ENCODE results near the gene TMEM163.
"Not testable (repeated sequence)": the region's sequence is repeated elsewhere in the genome, so short reads cannot be mapped to it uniquely, and the experiment has no call there.

TMEM163 gene

GRCh38 chr2:134581877-134582546 is 136.8 kb downstream of the TMEM163 start:
- DNase-seq (ENCODE audit: low spot score), result no peak

GRCh38 chr2:134578316-134578715 is 140.5 kb downstream of the TMEM163 start:
- no peak for DNase-seq (ENCODE audit: low spot score)

GRCh38 chr2:134576478-134576877 is 142.3 kb downstream of the TMEM163 start:
- no peak for DNase-seq (ENCODE audit: low spot score)

GRCh38 chr2:134575888-134576287 is 142.9 kb downstream of the TMEM163 start:
- DNase-seq (ENCODE audit: low spot score), result no peak

- DNase-seq (ENCODE audit: low spot score), result no peak
Measured at GRCh38 chr2:134574611-134575330, 144.0 kb downstream of the TMEM163 start.

- DNase-seq (ENCODE audit: low spot score), result no peak
Measured at GRCh38 chr2:134573724-134574123, 145.1 kb downstream of the TMEM163 start.

- no peak for DNase-seq (ENCODE audit: low spot score)
Measured at GRCh38 chr2:134573085-134573370, 145.8 kb downstream of the TMEM163 start.

- DNase-seq (ENCODE audit: low spot score), result no peak
Measured at GRCh38 chr2:134572314-134573084, 146.3 kb downstream of the TMEM163 start.

GRCh38 chr2:134570676-134571075 is 148.1 kb downstream of the TMEM163 start:
- no peak for DNase-seq (ENCODE audit: low spot score)

GRCh38 chr2:134568413-134568812 is 150.4 kb downstream of the TMEM163 start:
- DNase-seq (ENCODE audit: low spot score), result no peak

- DNase-seq (ENCODE audit: low spot score), result no peak
Measured at GRCh38 chr2:134567666-134568065, 151.1 kb downstream of the TMEM163 start.

- not testable (repeated sequence) for DNase-seq (ENCODE audit: low spot score)
Measured at GRCh38 chr2:134564955-134565354, 153.8 kb downstream of the TMEM163 start.

- no peak for DNase-seq (ENCODE audit: low spot score)
Measured at GRCh38 chr2:134564549-134564948, 154.3 kb downstream of the TMEM163 start.

GRCh38 chr2:134558208-134558830 is 160.5 kb downstream of the TMEM163 start:
- no peak for DNase-seq (ENCODE audit: low spot score)

- no peak for DNase-seq (ENCODE audit: low spot score)
Measured at GRCh38 chr2:134555411-134555810, 163.4 kb downstream of the TMEM163 start.

GRCh38 chr2:134553657-134554056 is 165.1 kb downstream of the TMEM163 start:
- DNase-seq (ENCODE audit: low spot score), result no peak

- no peak for DNase-seq (ENCODE audit: low spot score)
Measured at GRCh38 chr2:134550566-134551164, 168.1 kb downstream of the TMEM163 start.

- no peak for DNase-seq (ENCODE audit: low spot score)
Measured at GRCh38 chr2:134549104-134549503, 169.7 kb downstream of the TMEM163 start.

GRCh38 chr2:134540990-134541389 is 177.8 kb downstream of the TMEM163 start:
- DNase-seq (ENCODE audit: low spot score), result no peak

- no peak for DNase-seq (ENCODE audit: low spot score)
Measured at GRCh38 chr2:134539981-134540380, 178.8 kb downstream of the TMEM163 start.

GRCh38 chr2:134537702-134538101 is 181.1 kb downstream of the TMEM163 start:
- DNase-seq (ENCODE audit: low spot score), result no peak

GRCh38 chr2:134537121-134537520 is 181.7 kb downstream of the TMEM163 start:
- DNase-seq (ENCODE audit: low spot score), result no peak

All from kidney capillary endothelial cell (primary cell).